ENCODE measurements around the gene CMBL.
"Not testable (repeated sequence)": the region's sequence is repeated elsewhere in the genome, so short reads cannot be mapped to it uniquely, and the experiment has no call there.

Gene CMBL

DNA sequence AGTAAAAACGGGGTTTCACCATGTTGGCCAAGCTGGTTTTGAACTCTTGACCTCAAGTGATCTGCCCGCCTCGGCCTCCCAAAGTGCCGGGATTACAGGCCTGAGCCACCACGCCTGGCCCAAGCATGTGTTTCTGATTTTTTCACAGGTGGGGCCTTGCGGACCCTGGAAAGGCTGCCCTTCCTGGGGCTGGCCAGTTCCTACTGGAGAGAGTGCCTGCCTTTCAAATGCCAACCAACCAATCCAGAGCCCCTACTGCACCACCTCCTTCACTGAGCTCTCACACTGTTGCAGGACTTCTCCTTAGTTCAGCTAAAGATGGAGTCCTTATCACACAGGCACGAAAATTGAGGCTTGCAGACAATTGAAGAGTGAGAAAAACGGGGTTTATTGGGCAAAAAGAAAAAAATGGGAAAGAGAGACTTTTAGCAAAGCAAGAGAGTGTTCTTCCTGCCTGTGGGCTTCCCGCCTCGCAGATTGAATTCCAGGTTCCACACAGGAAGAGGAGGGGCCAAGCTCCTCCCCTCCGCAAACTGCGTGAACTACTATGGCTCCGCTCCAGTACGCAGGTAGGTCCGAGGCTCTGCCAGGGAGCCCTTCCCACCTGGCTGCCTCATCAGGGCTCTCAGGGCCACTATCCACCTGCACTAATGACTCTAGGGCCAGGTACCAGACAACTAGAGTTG lies 8.3 kb upstream of the CMBL start:
- TF ChIP-seq, protein P1, sequence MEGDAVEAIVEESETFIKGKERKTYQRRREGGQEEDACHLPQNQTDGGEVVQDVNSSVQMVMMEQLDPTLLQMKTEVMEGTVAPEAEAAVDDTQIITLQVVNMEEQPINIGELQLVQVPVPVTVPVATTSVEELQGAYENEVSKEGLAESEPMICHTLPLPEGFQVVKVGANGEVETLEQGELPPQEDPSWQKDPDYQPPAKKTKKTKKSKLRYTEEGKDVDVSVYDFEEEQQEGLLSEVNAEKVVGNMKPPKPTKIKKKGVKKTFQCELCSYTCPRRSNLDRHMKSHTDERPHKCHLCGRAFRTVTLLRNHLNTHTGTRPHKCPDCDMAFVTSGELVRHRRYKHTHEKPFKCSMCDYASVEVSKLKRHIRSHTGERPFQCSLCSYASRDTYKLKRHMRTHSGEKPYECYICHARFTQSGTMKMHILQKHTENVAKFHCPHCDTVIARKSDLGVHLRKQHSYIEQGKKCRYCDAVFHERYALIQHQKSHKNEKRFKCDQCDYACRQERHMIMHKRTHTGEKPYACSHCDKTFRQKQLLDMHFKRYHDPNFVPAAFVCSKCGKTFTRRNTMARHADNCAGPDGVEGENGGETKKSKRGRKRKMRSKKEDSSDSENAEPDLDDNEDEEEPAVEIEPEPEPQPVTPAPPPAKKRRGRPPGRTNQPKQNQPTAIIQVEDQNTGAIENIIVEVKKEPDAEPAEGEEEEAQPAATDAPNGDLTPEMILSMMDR (IDR thresholded peaks at IDR 0.05; ENCODE audit: insufficient read depth, low read length, poor library complexity, severe bottlenecking): no peak
- Histone ChIP-seq H3K4me3 (replicated peaks; ENCODE audit: low read depth, low read length) (no peak overlapping the region), H3K36me3 (ENCODE audit: control insufficient read depth, insufficient read depth, low read length) (no peaks in the 10 kb centered on the region), H3K27me3 (replicated peaks; ENCODE audit: control insufficient read depth, insufficient read depth, low read length) (no peaks in the 10 kb centered on the region; the same call in 1 of the 2 replicates)
- no peak for DNase-seq (ENCODE audit: extremely low read depth, insufficient read length)

DNA sequence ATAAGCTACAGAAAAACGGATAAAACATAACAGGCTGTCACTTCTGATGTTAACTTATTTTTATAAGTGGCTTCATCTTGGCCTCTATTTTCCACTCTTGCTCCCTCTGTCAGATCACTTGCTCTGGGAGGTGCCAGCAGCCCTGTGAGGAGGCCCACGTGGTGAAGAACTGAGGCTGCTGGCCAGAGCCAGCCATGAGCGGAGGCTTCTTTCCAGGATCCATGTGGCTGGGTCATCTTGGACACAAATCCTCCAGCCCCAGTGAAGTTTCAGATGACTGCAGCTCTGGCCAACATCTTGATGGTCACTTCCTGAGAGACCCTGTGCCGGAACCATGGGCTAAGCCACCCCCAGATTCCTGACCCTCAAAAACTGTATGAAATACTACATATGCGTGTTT lies 7.5 kb upstream of the CMBL start:
- Histone ChIP-seq H3K36me3 (ENCODE audit: control insufficient read depth, insufficient read depth, low read length) (no peaks in the 10 kb centered on the region), H3K27me3 (replicated peaks; ENCODE audit: control insufficient read depth, insufficient read depth, low read length) (no peaks in the 10 kb centered on the region; the same call in 1 of the 2 replicates), H3K4me3 (replicated peaks; ENCODE audit: low read depth, low read length) (no peak overlapping the region)
- no peak for DNase-seq (ENCODE audit: extremely low read depth, insufficient read length)
- TF ChIP-seq, protein P1 (IDR thresholded peaks at IDR 0.05; ENCODE audit: insufficient read depth, low read length, poor library complexity, severe bottlenecking): no peak

DNA sequence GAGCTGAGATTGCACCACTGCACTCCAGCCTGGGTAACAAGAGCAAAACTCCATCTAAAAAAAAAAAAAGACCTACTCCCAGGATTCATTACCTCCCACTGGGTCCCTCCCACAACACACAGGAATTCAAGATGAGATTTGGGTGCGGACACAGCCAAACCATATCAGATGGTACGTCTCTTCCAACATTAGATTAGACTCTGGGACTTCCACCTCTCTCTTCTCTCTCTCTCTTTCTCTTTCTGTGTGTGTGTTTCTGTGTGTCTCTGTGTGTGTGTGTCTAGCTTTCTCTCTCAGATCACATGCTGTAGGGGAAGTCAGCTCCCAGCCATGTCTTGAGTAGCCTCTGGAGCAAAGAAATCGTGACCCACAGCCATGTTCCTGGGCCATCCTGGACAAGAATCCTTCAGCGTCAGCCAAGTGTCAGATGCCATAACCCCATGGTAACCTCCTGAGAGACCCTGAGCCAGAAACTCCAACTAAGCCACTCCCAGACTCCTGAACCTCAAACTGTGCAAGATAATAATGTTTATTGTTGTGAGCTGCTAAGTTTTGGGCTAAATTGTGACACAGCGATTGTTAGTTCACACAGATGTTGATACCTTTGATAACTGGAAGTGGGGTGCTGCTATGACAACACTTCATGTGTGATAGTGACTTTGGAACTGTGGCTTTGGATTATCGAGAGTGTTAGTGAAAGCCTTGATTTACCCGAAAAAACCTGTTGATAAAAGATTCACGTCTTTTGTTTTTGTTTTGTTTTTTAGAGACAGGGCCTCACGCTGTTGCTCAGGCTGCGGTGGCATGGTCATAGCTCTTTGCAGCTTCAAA lies 4.1 kb upstream of the CMBL start:
- DNase-seq (ENCODE audit: extremely low read depth, insufficient read length): no peak
- Histone ChIP-seq H3K4me3 (replicated peaks; ENCODE audit: low read depth, low read length) (no peak overlapping the region), H3K36me3 (ENCODE audit: control insufficient read depth, insufficient read depth, low read length) (no peaks in the 10 kb centered on the region), H3K27me3 (replicated peaks; ENCODE audit: control insufficient read depth, insufficient read depth, low read length) (no peaks in the 10 kb centered on the region; the same call in 1 of the 2 replicates)
- TF ChIP-seq, protein P1 (IDR thresholded peaks at IDR 0.05; ENCODE audit: insufficient read depth, low read length, poor library complexity, severe bottlenecking): no peak

DNA sequence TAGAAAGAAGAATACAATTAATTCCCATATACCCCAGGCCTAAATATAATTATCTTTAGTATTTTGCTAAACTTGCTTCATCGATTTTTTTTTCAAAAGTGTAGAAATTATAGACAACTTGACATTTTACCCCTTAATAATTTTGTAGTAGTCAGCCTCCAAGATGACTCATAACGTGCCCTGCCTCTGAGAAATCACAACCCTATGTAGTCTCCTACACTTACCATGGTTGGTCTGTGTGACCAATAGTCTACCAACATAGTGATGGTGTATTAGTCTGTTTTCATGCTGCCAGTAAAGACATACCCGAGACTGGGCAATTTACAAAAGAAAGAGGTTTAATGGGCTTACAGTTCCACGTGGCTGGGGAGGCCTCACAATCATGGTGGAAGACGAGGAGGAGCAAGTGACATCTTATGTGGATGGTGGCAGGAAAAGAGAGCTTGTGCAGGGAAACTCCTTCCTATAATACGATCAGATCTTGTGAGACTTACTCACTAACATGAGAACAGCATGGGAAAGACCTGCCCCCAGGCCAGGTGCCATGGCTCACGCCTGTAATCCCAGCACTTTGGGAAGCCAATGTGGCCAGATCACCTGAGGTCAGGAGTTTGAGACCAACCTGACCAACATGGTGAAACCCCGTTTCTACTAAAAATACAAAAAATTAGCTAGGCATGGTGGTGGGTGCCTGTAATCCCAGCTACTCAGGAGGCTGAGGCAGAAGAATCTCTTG lies 3.3 kb upstream of the CMBL start:
- not testable (repeated sequence) for H3K36me3 ChIP-seq (ENCODE audit: control insufficient read depth, insufficient read depth, low read length); H3K27me3 ChIP-seq (replicated peaks; ENCODE audit: control insufficient read depth, insufficient read depth, low read length); DNase-seq (ENCODE audit: extremely low read depth, insufficient read length); H3K4me3 ChIP-seq (replicated peaks; ENCODE audit: low read depth, low read length)

DNA sequence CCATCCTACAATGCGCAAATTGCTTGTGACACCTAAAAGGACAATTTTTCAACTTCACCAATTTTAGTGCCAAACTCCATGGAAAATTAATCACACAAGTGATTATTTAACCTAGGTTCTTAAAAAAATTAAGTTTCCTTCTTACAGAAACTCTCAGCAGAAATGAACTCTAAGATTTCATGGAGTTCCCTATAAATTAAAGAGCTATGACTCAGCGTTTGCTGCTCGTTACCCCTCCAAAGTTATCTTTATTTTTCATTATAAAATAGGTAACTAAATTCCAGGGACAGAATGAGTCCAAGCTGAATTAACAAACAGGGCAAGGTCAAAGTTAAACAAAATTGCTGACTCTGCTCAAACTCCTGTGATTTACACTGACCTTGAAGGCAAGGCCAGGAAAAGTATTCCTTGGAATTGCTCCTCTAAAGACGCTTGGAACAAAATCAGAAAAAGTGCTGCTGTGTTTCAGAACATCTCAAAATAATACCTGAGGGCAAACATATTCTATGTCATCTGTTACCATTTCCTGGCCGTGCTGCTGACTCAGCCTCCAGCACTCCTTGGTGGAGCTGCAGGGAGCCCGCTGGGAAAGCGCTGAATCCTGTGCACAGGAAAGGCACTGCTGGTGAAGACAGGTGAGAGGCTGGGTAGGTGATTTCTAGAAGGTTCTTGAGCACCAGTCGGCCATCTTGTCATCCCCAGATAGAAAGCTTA lies 2.5 kb upstream of the CMBL start:
- Histone ChIP-seq H3K4me3 (replicated peaks; ENCODE audit: low read depth, low read length) (no peak overlapping the region), H3K36me3 (ENCODE audit: control insufficient read depth, insufficient read depth, low read length) (no peaks in the 10 kb centered on the region), H3K27me3 (replicated peaks; ENCODE audit: control insufficient read depth, insufficient read depth, low read length) (no peaks in the 10 kb centered on the region; the same call in 1 of the 2 replicates)
- TF ChIP-seq, protein P1 (IDR thresholded peaks at IDR 0.05; ENCODE audit: insufficient read depth, low read length, poor library complexity, severe bottlenecking): no peak
- DNase-seq (ENCODE audit: extremely low read depth, insufficient read length): no peak
